CD4-positive, alpha-beta T cell (primary cell): ENCODE data around the gene IGF2R. TPM values are rescaled to one million over a fixed set of nuclear protein-coding genes. Genes with fewer than 3 reads are reported as not detected.

Source experiments
- ATAC-seq: fragments of 200-7000 bp; cut with Tn5 transposase; one replicate; pipeline ENCODE4 v1.10.0; 2022; ENCODE audit warnings: mild to moderate bottlenecking; ENCODE audit not compliant: poor library complexity
- CTCF ChIA-PET: fragments of 350-600 bp; sonication (Branson Sonifier 250); formaldehyde crosslinking; loops from one replicate; lab custom pipeline; 2021; ENCODE audit warnings: antibody characterized with exemption, inconsistent platforms; lab: Charles Lee
- POLR2A ChIA-PET: fragments of 350-600 bp; sonication (Branson Sonifier 250); formaldehyde crosslinking; loops from one replicate; lab custom pipeline; 2021; ENCODE audit warnings: antibody characterized with exemption, inconsistent platforms; lab: Charles Lee
- DNase-seq, 14 experiments: peaks; one replicate each; pipeline ENCODE4 v3.0.0-alpha.2; 2013 to 2020; ENCODE audit warnings: mixed read lengths in 2 of 14
- H3K27ac ChIP-seq, 2 donors: one replicate each; pipeline versions ENCODE4 v1.5.1 to v1.7.0; 2013; ENCODE audit warnings: low read length in 2 of 2, low read depth in 1 of 2, mild to moderate bottlenecking in 1 of 2
- H3K27me3 ChIP-seq, 2 experiments: 1 replicate in 1 of 2; 2 replicates in 1 of 2; pipeline versions ENCODE4 v1.6.1 to v1.7.0; 2013; ENCODE audit warnings: low read length in 2 of 2, control low read depth in 1 of 2, mild to moderate bottlenecking in 1 of 2, moderate library complexity in 1 of 2; ENCODE audit not compliant: insufficient read depth in 2 of 2, control insufficient read depth in 1 of 2
- H3K36me3 ChIP-seq: one replicate; pipeline ENCODE4 v1.6.1; 2013; ENCODE audit warnings: low read length, control low read depth; ENCODE audit not compliant: insufficient read depth
- H3K4me1 ChIP-seq: one replicate; pipeline ENCODE4 v1.6.1; 2013; ENCODE audit warnings: low read length, control low read depth; ENCODE audit not compliant: insufficient read depth
- H3K4me3 ChIP-seq: one replicate; pipeline ENCODE4 v1.5.1; 2013; ENCODE audit warnings: mild to moderate bottlenecking, low read length, moderate library complexity
- H3K9me3 ChIP-seq, 2 experiments: 1 replicate in 1 of 2; 2 replicates in 1 of 2; pipeline versions ENCODE4 v1.6.1 to v1.7.0; 2013; ENCODE audit warnings: low read length in 2 of 2, mild to moderate bottlenecking in 2 of 2, control low read depth in 1 of 2, moderate library complexity in 1 of 2; ENCODE audit not compliant: control insufficient read depth in 1 of 2, insufficient read depth in 1 of 2
- H3K27ac Mint-ChIP-seq: one replicate; pipeline ENCODE4 v1.8.0; 2020; ENCODE audit warnings: mixed read lengths
- H3K27me3 Mint-ChIP-seq: one replicate; pipeline ENCODE4 v1.8.0; 2021; ENCODE audit warnings: mixed read lengths
- H3K36me3 Mint-ChIP-seq: one replicate; pipeline ENCODE4 v1.8.0; 2021; ENCODE audit warnings: low read depth, mixed read lengths
- H3K4me1 Mint-ChIP-seq: one replicate; pipeline ENCODE4 v1.8.0; 2021; ENCODE audit warnings: low read depth, mixed read lengths
- H3K4me3 Mint-ChIP-seq: one replicate; pipeline ENCODE4 v1.8.0; 2020; ENCODE audit warnings: mild to moderate bottlenecking, mixed read lengths
- H3K9me3 Mint-ChIP-seq: one replicate; pipeline ENCODE4 v1.8.0; 2020; ENCODE audit warnings: mixed read lengths
- CTCF ChIP-seq: fragments of 200-600 bp; IDR thresholded peaks from one replicate; pipeline ENCODE4 v1.8.0; 2022; ENCODE audit warnings: antibody characterized with exemption, mild to moderate bottlenecking
- intact Hi-C, 2 experiments: fragments of 100-400 bp; cut with DNase I in 1 of 2; cut with micrococcal nuclease in 1 of 2; formaldehyde crosslinking; loops; one replicate each; pipeline versions ENCODE4 v1.15.1 to v1.9.0; 2023 to 2025; cut with DNase I, micrococcal nuclease
- total RNA-seq, 174 experiments: library from RNA in 2 of 174; stranded (reverse) in 2 of 174; gene quantifications; one replicate each; pipeline ENCODE4 v1.2.3 and lab custom pipeline; 2021 to 2026

Gene IGF2R
- total RNA-seq, 2 experiments from 2014 or later: 43.8 to 46.7 TPM

GRCh38 chr6:160077526-160077925 lies 108.6 kb downstream of the IGF2R start:
- CTCF ChIA-PET: no interaction called here
- no peaks in the 10 kb centered on the region for H3K4me1 ChIP-seq
- peaks cover 88% of the 10 kb centered on the region for H3K36me3 ChIP-seq
- DNase-seq (no peak), ATAC-seq (no peak)
- H3K27ac ChIP-seq: no peak overlapping the region
- Mint-ChIP-seq H3K4me3 (no peak overlapping the region), H3K27ac (no peak overlapping the region), H3K27me3 (no peaks in the 10 kb centered on the region), H3K4me1 (no peaks in the 10 kb centered on the region), H3K36me3 (peaks cover 89% of the 10 kb centered on the region), H3K9me3 (no peaks in the 10 kb centered on the region)
- H3K27me3 ChIP-seq: no peaks in the 10 kb centered on the region
- TF ChIP-seq CTCF: no peak
- intact Hi-C loops: no loop called here
- POLR2A ChIA-PET: no interaction called here
- no peak overlapping the region for H3K4me3 ChIP-seq
- H3K9me3 ChIP-seq: no peaks in the 10 kb centered on the region

- no peaks in the 10 kb centered on the region for H3K4me1 Mint-ChIP-seq
- no peaks in the 10 kb centered on the region for H3K9me3 Mint-ChIP-seq
- TF ChIP-seq CTCF: no peak
- H3K9me3 ChIP-seq: no peaks in the 10 kb centered on the region
- ATAC-seq (no peak), DNase-seq (no peak)
- H3K27me3 Mint-ChIP-seq: no peaks in the 10 kb centered on the region
- intact Hi-C loops: no loop called here
- peaks cover 85% of the 10 kb centered on the region for H3K36me3 ChIP-seq
- H3K4me3 Mint-ChIP-seq: no peak overlapping the region
- H3K36me3 Mint-ChIP-seq: peaks cover 89% of the 10 kb centered on the region
- no peak overlapping the region for H3K27ac Mint-ChIP-seq
- CTCF ChIA-PET: no interaction called here
- H3K4me3 ChIP-seq: no peak overlapping the region
- no peak overlapping the region for H3K27ac ChIP-seq
- no peaks in the 10 kb centered on the region for H3K27me3 ChIP-seq
- no peaks in the 10 kb centered on the region for H3K4me1 ChIP-seq
- POLR2A ChIA-PET: no interaction called here
Observed at GRCh38 chr6:160078883-160079685, 110.2 kb downstream of the IGF2R start.

GRCh38 chr6:160079686-160080043 lies 110.8 kb downstream of the IGF2R start:
- no peaks in the 10 kb centered on the region for H3K4me1 ChIP-seq
- H3K27ac Mint-ChIP-seq: no peak overlapping the region
- DNase-seq: no peak
- no peak for ATAC-seq
- no peaks in the 10 kb centered on the region for H3K27me3 Mint-ChIP-seq
- H3K4me1 Mint-ChIP-seq: no peaks in the 10 kb centered on the region
- intact Hi-C loops: no loop called here
- H3K4me3 ChIP-seq: no peak overlapping the region
- no peaks in the 10 kb centered on the region for H3K27me3 ChIP-seq
- H3K4me3 Mint-ChIP-seq: no peak overlapping the region
- H3K9me3 Mint-ChIP-seq: no peaks in the 10 kb centered on the region
- H3K36me3 Mint-ChIP-seq: peaks cover 89% of the 10 kb centered on the region
- no peak for TF ChIP-seq CTCF
- H3K27ac ChIP-seq: no peak overlapping the region
- H3K36me3 ChIP-seq: peaks cover 86% of the 10 kb centered on the region
- CTCF ChIA-PET: no interaction called here
- POLR2A ChIA-PET: no interaction called here
- H3K9me3 ChIP-seq: no peaks in the 10 kb centered on the region
